ENCODE data around the gene DNM3. TPM values are rescaled to one million over a fixed set of nuclear protein-coding genes. Genes with fewer than 3 reads are reported as not detected.

DNM3 gene
- total RNA-seq, 1 donor from 2014 or later = 2.7 TPM

- no peak for DNase-seq (ENCODE audit: low read depth)
- H3K27me3 ChIP-seq (ENCODE audit: control insufficient read depth, insufficient read depth, low read length) = no peaks in the 10 kb centered on the region
Observed at GRCh38 chr1:171963762-171964161, 122.5 kb downstream of the DNM3 start.

GRCh38 chr1:171965777-171966176 is 124.5 kb downstream of the DNM3 start:
- Histone ChIP-seq H3K4me3 (ENCODE audit: low read depth, low read length) (no peak overlapping the region), H3K36me3 (ENCODE audit: control insufficient read depth, insufficient read depth, low read length) (no peaks in the 10 kb centered on the region), H3K27me3 (ENCODE audit: control insufficient read depth, insufficient read depth, low read length) (no peaks in the 10 kb centered on the region)
- DNase-seq (ENCODE audit: low read depth) = no peak
- no peak for TF ChIP-seq CTCF (IDR thresholded peaks at IDR 0.05; ENCODE audit: insufficient read depth, low read length, poor library complexity, severe bottlenecking)

More at GRCh38 chr1:171963762-171964161, 122.5 kb downstream of the DNM3 start:
- H3K4me3 ChIP-seq (ENCODE audit: low read depth, low read length) = no peak overlapping the region
- no peaks in the 10 kb centered on the region for H3K36me3 ChIP-seq (ENCODE audit: control insufficient read depth, insufficient read depth, low read length)
- no peak for TF ChIP-seq CTCF (IDR thresholded peaks at IDR 0.05; ENCODE audit: insufficient read depth, low read length, poor library complexity, severe bottlenecking)

GRCh38 chr1:171966426-171967220 is 125.3 kb downstream of the DNM3 start:
- H3K4me3 ChIP-seq (ENCODE audit: low read depth, low read length) = no peak overlapping the region
- no peaks in the 10 kb centered on the region for H3K36me3 ChIP-seq (ENCODE audit: control insufficient read depth, insufficient read depth, low read length)
- TF ChIP-seq CTCF (IDR thresholded peaks at IDR 0.05; ENCODE audit: insufficient read depth, low read length, poor library complexity, severe bottlenecking) = no peak
- no peaks in the 10 kb centered on the region for H3K27me3 ChIP-seq (ENCODE audit: control insufficient read depth, insufficient read depth, low read length)
- no peak for DNase-seq (ENCODE audit: low read depth)

GRCh38 chr1:171969226-171969625 is 127.9 kb downstream of the DNM3 start:
- Histone ChIP-seq H3K4me3 (ENCODE audit: low read depth, low read length) (no peak overlapping the region), H3K36me3 (ENCODE audit: control insufficient read depth, insufficient read depth, low read length) (no peaks in the 10 kb centered on the region), H3K27me3 (ENCODE audit: control insufficient read depth, insufficient read depth, low read length) (no peaks in the 10 kb centered on the region)
- no peak for DNase-seq (ENCODE audit: low read depth)
- TF ChIP-seq CTCF (IDR thresholded peaks at IDR 0.05; ENCODE audit: insufficient read depth, low read length, poor library complexity, severe bottlenecking) = no peak

GRCh38 chr1:171969813-171970212 is 128.5 kb downstream of the DNM3 start:
- Histone ChIP-seq H3K27me3 (ENCODE audit: control insufficient read depth, insufficient read depth, low read length) (no peaks in the 10 kb centered on the region), H3K36me3 (ENCODE audit: control insufficient read depth, insufficient read depth, low read length) (no peaks in the 10 kb centered on the region), H3K4me3 (ENCODE audit: low read depth, low read length) (no peak overlapping the region)
- no peak for TF ChIP-seq CTCF (IDR thresholded peaks at IDR 0.05; ENCODE audit: insufficient read depth, low read length, poor library complexity, severe bottlenecking)
- DNase-seq (ENCODE audit: low read depth) = no peak

GRCh38 chr1:171972846-171973245 is 131.5 kb downstream of the DNM3 start:
- H3K4me3 ChIP-seq (ENCODE audit: low read depth, low read length) = no peak overlapping the region
- TF ChIP-seq CTCF (IDR thresholded peaks at IDR 0.05; ENCODE audit: insufficient read depth, low read length, poor library complexity, severe bottlenecking) = no peak
- no peaks in the 10 kb centered on the region for H3K27me3 ChIP-seq (ENCODE audit: control insufficient read depth, insufficient read depth, low read length)
- no peak for DNase-seq (ENCODE audit: low read depth)
- no peaks in the 10 kb centered on the region for H3K36me3 ChIP-seq (ENCODE audit: control insufficient read depth, insufficient read depth, low read length)
